ENCODE results near the gene AUTS2.
"Not testable (repeated sequence)": the region's sequence is repeated elsewhere in the genome, so short reads cannot be mapped to it uniquely, and the experiment has no call there.

AUTS2 gene

GRCh38 chr7:70779321-70779720 is 1181.0 kb downstream of the AUTS2 start:
- no peak for DNase-seq (ENCODE audit: low read depth)

GRCh38 chr7:70781922-70782311 is 1183.6 kb downstream of the AUTS2 start:
- DNase-seq (ENCODE audit: low read depth) = no peak

- DNase-seq (ENCODE audit: low read depth) = no peak
Measured at GRCh38 chr7:70782796-70783195, 1184.5 kb downstream of the AUTS2 start.

GRCh38 chr7:70785427-70785826 is 1187.2 kb downstream of the AUTS2 start:
- no peak for DNase-seq (ENCODE audit: low read depth)

- no peak for DNase-seq (ENCODE audit: low read depth)
Measured at GRCh38 chr7:70786076-70786475, 1187.8 kb downstream of the AUTS2 start.

GRCh38 chr7:70787286-70787685 is 1189.0 kb downstream of the AUTS2 start:
- DNase-seq (ENCODE audit: low read depth) = no peak

- DNase-seq (ENCODE audit: low read depth) = no peak
Measured at GRCh38 chr7:70787771-70788170, 1189.5 kb downstream of the AUTS2 start.

GRCh38 chr7:70788276-70788675 is 1190.0 kb downstream of the AUTS2 start:
- DNase-seq (ENCODE audit: low read depth) = no peak

GRCh38 chr7:70789481-70790214 is 1191.4 kb downstream of the AUTS2 start:
- no peak for DNase-seq (ENCODE audit: low read depth)

- DNase-seq (ENCODE audit: low read depth) = no peak
Measured at GRCh38 chr7:70790215-70791073, 1192.2 kb downstream of the AUTS2 start.

DNA sequence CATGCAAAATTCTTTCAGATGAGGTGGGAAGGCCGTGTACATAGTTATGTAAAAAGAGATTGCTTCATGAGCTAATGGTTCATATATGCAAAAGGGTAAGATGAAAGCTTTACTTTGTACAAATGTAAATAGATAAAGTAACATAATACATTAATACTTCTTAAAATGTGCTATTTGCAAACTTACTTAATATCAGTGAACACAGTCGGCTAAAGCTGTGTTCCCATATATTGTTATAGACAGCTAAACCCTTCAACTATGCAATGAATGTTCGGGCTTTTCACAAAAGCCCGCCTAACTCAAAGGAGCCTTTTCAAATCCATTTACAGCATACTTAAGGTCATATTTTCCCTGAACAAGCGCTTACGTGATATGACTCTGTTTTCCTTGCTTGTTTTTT is 1193.1 kb downstream of the AUTS2 start:
- DNase-seq (ENCODE audit: low read depth) = no peak

- no peak for DNase-seq (ENCODE audit: low read depth)
Measured at GRCh38 chr7:70793060-70793459, 1194.8 kb downstream of the AUTS2 start.

GRCh38 chr7:70793821-70794220 is 1195.5 kb downstream of the AUTS2 start:
- no peak for DNase-seq (ENCODE audit: low read depth)

DNA sequence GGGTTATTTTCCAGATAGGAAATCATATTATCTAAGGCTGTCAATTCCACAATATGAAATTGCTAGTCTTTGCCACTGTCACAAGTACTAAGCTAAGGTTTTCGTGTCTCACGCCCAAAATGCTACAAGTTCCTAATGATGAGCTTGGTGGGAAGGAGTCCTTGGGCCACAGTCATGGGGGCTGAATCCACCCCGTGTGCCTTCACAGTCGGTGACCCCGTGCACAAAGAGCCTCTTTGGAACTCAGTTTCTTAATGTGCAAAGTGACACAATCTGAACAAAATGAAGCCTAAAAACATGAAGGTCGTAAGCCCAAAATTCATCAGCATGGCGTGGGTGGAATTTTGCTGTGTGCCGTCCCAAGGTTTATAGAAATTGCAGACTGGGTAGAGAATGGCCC is 1196.7 kb downstream of the AUTS2 start:
- no peak for DNase-seq (ENCODE audit: low read depth)

- DNase-seq (ENCODE audit: low read depth) = no peak
Measured at GRCh38 chr7:70795948-70796347, 1197.7 kb downstream of the AUTS2 start.

DNA sequence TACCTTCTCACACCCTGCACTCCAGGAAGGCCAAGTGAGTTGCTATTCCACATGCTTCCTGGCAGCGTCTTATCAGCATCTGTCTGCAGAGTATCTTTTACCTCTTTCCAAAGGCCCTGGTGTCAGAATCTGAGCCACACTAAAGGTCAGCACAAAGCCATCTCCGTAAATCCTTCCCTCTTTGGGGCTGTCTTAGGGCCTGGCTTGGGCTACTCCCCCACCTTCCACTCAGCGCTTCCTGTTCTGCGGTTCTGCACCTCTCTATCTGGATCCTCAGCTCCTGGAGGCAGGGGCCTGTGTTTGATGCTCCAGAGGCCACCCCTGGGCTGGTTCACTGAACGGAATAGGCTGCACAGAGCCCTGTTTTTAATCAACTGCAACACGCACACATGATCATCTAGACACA is 1198.8 kb downstream of the AUTS2 start:
- no peak for DNase-seq (ENCODE audit: low read depth)

DNA sequence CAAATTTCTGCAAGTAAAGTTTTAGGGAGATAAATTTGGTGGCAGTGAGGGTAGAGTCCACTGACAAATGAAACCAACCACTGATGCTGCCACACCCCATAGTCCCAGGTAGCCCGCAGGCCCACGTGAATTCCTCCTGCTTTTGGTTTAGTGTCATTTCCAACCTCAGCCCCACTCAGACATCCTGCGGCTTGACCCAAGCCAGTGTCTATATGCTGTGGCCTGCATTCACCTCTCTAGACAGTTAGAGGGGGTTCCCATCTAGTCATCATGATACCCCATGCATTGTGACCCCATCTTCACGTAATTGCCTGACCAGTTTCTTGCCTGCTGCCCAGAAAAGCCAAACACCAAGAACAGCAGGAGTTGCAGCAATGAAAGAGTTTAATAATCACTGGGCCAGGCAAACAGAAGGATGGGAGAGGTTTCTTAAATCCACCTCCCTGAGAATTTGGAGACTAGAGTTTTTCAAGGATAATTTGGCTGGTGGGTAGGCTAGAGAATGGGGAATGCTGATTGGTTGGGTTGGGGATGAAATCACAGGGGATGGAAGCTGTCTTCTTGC is 1201.6 kb downstream of the AUTS2 start:
- no peak for DNase-seq (ENCODE audit: low read depth)

- DNase-seq (ENCODE audit: low read depth) = no peak
Measured at GRCh38 chr7:70805360-70805759, 1207.1 kb downstream of the AUTS2 start.

DNA sequence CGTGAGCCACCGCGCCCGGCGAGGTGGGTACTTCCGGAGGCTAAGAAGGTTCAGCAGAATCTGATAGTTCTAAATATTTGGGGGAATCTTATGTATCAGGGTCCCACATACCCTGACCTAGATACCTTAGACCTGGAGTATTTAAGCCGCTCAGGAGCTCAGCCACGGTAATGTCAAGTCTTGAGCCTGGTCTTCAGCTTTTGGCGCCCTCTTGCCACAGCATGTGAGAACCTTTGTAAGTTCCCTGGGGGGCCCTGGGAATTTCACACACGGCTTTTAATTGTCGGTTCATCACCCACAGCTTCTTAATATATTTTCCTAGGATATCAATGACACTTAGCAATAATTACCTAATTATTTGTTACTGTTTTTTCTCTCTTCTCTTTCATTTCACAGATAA is 1209.4 kb downstream of the AUTS2 start:
- no peak for DNase-seq (ENCODE audit: low read depth)

DNA sequence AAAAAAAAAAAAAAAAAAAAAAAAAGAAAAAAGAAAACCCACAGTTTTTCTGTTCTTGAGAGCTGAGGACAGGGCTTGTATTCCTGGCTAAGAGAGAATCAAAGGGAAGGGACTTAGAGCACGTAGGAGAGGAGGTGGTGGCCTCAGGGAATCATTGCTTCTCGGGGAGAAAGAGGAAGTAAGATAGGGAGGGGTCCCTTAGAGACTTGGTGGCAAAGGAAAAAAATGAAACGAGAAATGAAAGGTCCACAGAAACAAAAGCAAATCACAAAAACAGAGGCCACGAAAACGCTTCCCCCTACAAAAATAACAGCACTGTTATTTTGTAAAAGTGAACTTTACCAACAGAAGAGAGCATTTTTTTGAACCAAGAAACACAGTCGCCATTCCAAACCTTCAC is 1210.6 kb downstream of the AUTS2 start:
- no peak for DNase-seq (ENCODE audit: low read depth)

- DNase-seq (ENCODE audit: low read depth) = no peak
Measured at GRCh38 chr7:70810558-70811139, 1212.4 kb downstream of the AUTS2 start.

- DNase-seq (ENCODE audit: low read depth) = no peak
Measured at GRCh38 chr7:70812511-70812910, 1214.2 kb downstream of the AUTS2 start.

DNA sequence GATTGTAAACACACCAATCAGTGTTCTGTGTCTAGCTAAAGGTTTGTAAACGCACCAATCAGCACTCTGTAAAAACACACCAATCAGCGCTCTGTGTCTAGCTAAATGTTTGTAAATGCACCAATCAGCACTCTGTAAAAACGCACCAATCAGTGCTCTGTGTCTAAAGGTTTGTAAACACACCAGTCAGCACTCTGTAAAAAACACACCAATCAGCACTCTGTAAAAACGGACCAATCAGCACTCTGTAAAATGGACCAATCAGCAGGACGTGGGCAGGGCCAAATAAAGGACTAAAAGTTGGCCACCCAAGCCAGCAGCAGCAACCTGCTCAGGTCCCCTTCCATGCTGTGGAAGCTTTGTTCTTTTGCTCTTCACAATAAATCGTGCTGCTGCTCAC is 1224.2 kb downstream of the AUTS2 start:
- not testable (repeated sequence) for DNase-seq (ENCODE audit: low read depth)

Measured in GM04504 (cell line).